Esophagus squamous epithelium (tissue), 4 donors: ENCODE measurements around the gene CTXN1.

Source experiments
- CTCF ChIP-seq, 6 experiments: fragments of 450-650 bp in 4 of 6; fragments of 200-600 bp in 2 of 6; sonication (generic) in 2 of 6; IDR thresholded peaks; one replicate each; pipeline ENCODE4 v1.5.1; 2016 to 2019; ENCODE audit warnings: antibody characterized with exemption in 6 of 6, mild to moderate bottlenecking in 4 of 6, moderate library complexity in 4 of 6
- POLR2A ChIP-seq, 4 donors: fragments of 450-650 bp; IDR thresholded peaks; one replicate each; pipeline ENCODE4 v1.6.1; 2017; ENCODE audit warnings: antibody characterized with exemption in 4 of 4, mild to moderate bottlenecking in 4 of 4, moderate library complexity in 3 of 4

- TF ChIP-seq CTCF (IDR thresholded peaks at IDR 0.05) (no peak), POLR2A (IDR thresholded peaks at IDR 0.05) (no peak)
These were observed 20.1 kb downstream of the CTXN1 start for GRCh38 chr19:7905859-7906258.
